Dermis microvascular lymphatic vessel endothelial cell (primary cell): ENCODE results near the gene PLEKHA1. TPM values are rescaled to one million over a fixed set of nuclear protein-coding genes. Genes with fewer than 3 reads are reported as not detected.
A peak's percentile ranks its signal among the peaks of the same experiment; 100 is the strongest.

ENCODE experiments used
- DNase-seq, 2 donors: peaks; one replicate each; pipeline versions ENCODE4 v3.0.0 to v3.0.0-alpha.2; 2010; ENCODE audit warnings: low read depth in 2 of 2
- total RNA-seq: library from RNA; depleted of rRNA; stranded (reverse); fragments of >200 nt; gene quantifications from 2 replicates; pipeline ENCODE4 v1.2.1, GENCODE V29; 2014

PLEKHA1 gene
- total RNA-seq, 1 donor from 2014 or later = 21.7 TPM

DNA sequence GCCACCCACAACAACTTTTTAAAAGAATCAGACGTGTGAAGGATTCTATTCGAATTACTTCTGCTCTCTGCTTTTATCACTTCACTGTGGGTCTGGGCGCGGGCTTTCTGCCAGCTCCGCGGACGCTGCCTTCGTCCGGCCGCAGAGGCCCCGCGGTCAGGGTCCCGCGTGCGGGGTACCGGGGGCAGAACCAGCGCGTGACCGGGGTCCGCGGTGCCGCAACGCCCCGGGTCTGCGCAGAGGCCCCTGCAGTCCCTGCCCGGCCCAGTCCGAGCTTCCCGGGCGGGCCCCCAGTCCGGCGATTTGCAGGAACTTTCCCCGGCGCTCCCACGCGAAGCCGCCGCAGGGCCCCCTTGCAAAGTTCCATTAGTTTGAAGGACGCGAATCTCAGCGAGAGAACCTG, 86.4 kb downstream of the PLEKHA1 start:
- peak in 1 of 2 donors; percentile 10 for DNase-seq

DNA sequence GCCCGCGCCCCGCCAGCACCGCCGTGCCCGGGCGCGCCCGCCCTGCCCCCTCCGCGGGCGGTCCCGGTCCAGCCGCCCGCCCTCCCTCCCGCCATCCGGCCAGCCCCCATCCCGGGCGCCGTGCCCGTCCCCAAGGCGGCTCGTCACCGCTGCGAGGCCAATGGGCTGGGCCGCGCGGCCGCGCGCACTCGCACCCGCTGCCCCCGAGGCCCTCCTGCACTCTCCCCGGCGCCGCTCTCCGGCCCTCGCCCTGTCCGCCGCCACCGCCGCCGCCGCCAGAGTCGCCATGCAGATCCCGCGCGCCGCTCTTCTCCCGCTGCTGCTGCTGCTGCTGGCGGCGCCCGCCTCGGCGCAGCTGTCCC, 86.8 kb downstream of the PLEKHA1 start, which contains the start of gene HTRA1:
Gene HTRA1 (plus strand): TSS at position 187 of the 362 bp plus-strand sequence. CDS start 100 bp downstream, at position 287.
- peak in 1 of 2 donors; percentile 81 for DNase-seq

DNA sequence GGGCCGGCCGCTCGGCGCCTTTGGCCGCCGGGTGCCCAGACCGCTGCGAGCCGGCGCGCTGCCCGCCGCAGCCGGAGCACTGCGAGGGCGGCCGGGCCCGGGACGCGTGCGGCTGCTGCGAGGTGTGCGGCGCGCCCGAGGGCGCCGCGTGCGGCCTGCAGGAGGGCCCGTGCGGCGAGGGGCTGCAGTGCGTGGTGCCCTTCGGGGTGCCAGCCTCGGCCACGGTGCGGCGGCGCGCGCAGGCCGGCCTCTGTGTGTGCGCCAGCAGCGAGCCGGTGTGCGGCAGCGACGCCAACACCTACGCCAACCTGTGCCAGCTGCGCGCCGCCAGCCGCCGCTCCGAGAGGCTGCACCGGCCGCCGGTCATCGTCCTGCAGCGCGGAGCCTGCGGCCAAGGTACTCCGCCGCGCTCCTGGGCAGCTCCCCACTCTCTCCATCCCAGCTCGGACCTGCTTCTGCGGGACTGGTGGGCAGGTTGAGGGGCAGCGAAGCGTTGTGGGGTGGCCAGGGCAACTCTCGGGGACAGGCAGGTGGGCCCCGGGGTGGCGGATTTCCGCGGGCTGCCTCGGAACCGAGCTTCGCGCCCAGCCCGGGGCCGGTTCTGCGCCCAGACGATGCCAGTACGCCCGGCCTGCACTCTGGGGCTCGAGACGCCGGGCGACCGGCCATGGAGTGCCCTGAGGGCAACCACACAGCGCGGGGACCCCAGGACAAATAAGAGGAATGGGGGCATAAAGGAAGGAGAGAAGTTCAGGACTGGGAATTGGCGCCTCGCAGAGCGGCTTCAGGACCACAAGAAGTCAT, 87.4 kb downstream of the PLEKHA1 start:
- DNase-seq = peak in 1 of 2 donors; percentile 48

DNA sequence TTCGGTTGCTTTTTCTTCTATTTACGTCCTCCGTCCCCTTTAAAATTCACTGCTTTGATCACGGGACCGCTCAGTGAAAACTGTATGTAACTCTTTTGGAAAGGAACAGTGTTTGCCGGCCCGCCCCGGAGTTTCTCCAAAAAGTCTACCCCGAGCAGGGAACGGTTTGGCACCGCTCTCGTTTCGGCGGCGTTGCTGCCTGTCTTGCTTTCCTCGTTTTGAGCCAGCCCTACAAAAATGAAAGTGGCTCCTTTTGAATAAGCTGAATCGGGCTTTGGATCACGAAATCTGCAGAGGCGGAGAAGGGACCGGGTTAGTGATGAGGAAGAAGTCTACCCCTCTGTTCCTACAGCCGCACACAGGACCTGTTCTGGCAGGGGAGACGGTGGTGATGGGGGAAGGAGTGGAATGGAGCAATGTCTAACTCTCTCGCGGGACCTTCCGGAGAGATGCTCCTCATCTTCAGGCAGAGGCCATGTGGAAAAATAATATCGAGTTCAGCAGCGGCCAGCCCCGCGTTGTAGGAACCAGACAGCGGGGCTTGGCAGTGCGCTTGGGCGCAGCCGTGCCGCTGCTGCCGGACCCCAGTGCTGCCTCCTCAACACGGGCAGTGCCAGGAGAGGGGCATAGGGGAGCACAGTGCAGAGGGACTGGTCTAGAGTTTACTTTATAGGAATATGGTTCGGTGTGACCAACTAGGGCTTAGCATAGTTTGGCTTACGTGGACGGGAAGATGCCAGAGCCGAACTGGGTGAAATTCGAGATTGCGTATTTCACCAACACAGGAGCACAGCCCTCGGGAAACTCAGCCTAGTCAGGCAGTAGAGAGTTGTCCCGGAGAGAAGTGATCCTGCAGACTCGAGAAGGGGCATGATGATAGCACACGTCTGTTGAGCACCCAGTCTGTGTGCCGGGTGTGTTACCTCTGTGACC, 88.3 kb downstream of the PLEKHA1 start:
- peak in 1 of 2 donors; percentile 34 for DNase-seq

DNA sequence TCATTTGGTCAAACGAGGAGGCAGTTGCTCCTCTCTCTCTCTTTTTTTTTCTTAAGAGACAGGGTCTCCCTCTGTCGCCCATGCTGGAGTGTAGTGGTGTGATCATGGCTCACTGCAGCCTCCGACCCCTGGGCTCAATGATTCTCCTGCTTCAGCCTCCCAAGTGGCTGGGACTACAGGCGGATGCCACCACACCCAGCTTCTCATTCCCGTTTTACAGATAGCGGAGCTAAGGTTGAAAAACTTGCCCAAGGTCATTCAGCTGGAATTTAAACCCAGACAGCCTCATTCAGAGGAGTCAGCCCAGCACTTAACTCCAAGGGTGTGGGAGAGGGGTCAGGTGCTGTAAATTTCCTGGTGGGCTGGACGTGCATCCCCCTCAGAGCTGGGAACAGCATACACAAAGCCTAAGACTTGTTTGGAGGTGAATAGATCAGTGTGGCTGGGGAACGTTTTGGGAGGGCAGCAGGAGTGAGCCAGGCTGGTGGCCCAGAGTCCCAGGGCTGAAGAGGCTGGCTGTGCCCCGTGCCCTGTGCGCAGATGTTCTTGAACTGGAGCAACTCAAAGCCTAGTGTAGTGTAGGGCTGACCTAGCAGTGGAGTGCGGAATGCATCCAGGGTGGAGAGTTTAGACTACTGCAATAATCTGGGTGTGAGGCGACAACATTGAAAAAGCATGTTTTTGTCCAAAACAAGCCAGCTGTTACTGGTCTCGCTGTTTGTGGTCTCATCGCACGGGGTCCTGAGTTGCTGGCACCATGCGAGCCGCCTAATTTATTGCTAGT, 89.2 kb downstream of the PLEKHA1 start:
- DNase-seq = no peak

DNA sequence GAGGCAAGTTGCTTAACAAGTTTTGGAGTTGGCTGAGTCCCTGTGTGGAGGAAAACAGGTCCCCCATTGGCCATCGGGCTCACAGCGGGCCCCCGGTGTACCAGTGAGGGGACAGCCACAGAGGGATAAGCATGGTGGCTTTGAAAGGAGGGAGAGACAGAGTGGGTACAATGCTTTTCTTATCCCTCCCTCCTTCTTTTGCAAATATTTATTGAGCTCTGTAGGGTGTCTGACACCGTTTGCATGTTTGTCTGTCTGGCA, 89.7 kb downstream of the PLEKHA1 start:
- no peak for DNase-seq

DNA sequence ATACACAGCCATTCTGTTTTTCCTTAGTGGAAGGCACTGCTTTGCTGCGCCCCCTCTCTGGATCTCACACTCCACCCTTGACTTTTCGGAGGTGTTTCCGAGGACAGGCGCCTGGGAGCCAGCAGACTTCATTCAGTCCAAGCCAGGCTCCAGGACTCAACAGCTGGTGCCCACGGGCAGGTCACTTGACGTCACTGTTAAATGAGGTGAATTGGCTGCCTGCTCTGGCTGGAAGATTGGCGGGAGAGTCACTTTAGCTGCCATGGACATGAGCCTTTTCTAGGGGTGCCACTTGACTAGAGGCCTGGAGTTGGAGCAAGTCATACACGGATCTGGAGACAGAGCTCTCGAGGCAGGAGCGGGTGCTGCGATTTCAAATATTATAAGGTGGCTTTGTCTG, 90.1 kb downstream of the PLEKHA1 start:
- no peak for DNase-seq

DNA sequence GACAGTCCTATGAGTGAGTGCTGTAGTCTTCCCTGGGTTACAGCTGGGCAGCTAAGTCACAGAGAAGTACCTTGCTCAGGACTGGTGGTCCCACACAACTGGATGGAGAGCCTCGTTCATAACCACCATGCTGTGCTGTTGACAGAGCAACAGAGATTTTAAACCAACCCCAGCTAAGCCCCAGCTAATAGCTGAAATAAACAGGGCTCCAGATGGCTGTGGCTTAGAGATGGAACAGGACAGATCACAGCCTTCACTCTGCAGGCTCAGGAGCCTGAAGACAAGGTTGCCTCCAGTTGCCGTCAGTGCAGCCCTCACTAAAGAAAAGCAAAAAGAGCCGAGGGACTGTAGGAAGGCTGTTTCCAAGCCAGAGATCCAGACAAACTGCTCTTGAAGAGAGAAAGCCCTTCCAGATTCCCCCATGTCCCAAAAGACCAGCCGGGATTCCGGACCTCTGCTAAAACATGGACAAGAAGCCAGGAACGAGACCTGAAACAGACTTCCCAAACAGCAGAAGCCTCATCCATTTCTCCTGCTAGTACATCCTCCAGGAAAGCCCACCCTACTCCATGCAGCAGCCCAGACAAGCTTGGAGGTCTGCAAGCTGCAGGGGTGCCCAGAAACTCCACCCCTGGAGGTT, 91.0 kb downstream of the PLEKHA1 start:
- no peak for DNase-seq

DNA sequence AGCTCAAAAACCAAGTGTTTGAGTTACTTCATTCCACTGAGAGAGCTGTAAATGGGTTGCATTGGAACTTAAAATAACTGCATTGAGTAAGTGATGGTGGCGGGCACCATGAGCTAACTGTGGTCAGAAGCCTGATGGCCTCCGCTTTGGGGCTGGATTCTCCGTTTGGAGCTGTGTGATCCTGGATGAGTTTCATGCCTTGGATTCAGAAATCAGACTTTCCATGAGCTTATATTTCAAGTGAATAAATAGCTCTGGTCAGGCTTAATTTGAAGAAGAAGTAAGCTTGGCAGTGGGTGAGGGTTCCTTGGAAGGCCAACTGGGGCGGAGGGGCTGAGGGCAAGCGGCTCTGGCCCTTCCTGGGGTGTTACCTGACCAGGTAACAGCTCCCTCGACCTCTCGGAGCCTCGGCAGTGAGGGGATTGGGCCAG, 92.5 kb downstream of the PLEKHA1 start:
- no peak for DNase-seq

DNA sequence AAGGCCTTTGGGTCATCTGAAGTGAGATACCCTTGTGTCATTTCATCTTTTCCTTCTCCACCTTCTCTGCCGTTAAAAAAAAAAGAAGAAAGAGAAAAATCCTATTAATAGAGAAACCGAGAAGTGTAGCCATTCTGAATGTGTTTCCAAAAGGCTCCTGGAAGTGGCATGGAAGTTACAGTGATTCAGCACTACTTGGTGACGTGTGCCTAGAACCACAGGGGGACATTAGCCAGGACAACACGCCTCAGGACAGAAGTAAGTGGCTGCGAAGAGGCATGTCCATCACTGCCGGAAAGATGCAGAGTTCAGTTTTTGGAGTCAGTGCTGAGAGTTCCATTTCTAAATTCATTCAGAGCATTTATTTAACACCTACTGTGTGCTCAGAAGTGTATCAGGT, 93.2 kb downstream of the PLEKHA1 start:
- DNase-seq = no peak

DNA sequence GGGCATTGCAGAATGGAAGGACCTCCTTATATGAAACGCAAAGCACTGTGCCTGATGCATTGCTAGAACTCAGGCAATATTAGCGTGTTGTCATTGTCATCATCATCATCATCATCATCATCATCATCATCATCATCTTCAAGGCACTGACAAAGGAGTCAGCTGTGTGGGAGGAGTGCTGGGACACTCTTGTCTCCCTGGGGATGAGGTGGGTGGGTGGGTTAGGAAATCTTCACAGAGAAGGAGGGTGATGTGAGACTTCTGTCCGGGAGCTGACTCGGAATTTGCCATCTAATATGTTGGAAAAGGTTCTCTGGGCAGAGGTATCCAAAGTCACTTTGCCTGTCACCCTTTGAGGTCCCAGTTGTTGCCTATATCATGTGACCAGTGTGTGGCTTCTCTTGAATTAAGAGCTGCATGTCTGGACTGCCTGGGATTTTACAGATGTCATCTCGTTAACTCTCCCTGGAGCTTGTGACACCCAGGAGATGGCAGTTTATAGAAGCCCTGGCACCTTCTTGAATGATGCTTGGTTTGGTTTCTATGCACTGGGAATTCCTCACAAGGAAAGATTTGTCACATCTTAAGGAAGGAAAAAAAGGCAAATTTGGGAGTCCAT, 93.9 kb downstream of the PLEKHA1 start:
- DNase-seq = no peak

DNA sequence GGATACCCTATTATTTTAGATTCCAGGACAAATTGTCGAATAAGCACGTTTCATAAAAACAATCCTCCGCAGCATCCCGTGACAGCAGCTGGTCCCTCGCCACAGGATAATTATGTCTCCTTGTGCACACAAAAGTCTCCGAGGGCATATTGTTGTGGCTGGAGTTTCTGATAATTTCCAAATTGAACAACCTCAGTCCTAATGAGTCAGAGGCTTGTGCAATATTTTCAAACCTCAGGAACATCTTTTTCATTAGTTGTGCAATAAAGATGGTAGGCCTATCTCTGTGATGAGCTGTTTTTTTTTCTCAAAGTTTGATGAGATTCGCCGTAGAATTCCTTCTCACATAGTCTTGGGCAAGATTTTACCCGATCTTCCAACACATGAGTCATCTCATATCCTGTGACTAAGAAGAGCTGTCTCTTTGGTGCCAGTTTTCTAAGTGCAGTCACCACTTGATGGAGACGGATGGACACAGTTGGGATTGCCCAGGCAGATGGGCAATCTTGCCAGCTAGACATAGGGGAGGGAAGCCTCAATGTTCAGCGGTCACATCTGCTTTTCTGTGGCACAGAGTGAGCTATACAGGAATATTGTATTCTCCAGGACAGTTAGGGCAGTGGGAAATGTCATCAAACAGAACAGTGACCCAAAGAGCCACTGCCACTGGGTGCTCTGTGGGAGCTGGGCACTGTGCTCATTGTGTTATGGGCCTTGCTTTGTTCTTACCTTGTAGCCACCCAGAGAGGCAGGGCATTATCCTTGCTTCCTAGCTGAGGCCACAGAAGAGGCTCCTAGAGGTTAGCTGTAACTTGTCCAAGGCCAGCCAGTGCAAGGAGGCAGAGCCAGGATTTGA, 94.6 kb downstream of the PLEKHA1 start:
- peak in 1 of 2 donors; percentile 81 for DNase-seq

DNA sequence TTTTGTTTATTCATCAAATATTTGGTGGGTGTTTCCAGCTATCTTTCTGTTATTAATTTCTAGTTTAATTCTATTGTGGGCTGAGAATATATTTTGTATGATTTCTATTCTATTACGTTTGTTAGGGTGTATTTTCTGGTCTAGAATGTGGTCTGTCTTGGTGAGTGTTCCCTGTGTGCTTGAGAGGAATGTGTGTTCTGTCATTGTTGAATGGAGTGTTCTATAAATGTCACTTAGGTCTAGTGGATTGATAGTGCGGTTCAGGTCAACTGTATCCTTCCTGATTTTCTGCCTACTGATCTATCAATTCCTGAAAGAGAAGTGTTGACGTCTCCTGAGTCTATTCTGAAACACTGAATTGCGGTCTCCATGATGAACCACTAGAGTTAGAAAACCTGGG, 95.3 kb downstream of the PLEKHA1 start:
- DNase-seq = no peak

DNA sequence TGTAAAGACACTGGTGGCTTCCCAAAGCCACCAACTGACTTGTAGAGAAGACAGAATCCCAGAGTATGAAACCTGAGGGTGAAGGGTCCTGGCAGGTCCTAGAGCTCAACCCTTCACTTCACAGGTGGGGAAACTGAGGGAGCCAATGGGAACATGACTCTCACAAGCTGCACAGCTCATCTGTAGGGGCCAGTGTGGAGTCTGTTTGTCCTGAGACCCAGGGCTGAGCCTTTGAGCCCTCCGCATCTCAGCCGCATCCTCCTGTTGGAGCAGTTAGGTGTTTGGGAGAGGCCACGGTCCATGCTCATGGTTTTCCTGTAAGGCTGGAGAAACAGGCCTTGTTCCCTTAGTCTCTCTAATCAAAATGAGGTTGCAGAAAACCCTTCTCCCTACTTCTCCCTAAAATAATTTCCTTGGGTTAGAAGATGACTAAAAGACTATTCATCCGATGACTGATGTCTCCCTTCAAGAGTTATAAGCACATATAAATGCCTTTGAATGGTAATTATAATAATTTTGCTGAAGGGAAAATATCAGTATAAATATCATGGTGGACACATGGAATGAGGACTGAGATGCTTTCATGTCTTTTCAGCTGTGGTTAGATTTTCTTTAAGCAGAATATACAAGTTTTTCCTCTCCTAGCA, 97.1 kb downstream of the PLEKHA1 start:
- DNase-seq = no peak

DNA sequence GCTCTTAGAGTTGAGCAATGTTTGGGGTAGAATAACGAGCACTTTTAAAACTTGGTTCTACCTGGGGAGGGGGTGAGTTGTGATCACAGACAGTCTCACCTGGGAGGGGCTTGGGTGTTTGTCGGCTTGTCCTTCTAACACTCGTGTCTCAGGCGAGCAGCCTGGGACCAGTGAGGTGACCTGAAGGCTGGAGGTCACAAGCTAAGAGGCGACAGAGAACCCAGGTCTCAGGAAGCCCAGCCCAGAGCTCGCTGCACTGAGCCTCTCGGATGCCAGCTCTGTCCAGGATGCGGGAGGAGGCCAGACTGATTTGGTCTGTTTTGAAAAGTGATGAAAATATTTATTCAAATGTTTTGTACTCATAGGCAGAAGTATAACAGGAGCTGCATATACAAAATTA, 98.6 kb downstream of the PLEKHA1 start:
- no peak for DNase-seq

DNA sequence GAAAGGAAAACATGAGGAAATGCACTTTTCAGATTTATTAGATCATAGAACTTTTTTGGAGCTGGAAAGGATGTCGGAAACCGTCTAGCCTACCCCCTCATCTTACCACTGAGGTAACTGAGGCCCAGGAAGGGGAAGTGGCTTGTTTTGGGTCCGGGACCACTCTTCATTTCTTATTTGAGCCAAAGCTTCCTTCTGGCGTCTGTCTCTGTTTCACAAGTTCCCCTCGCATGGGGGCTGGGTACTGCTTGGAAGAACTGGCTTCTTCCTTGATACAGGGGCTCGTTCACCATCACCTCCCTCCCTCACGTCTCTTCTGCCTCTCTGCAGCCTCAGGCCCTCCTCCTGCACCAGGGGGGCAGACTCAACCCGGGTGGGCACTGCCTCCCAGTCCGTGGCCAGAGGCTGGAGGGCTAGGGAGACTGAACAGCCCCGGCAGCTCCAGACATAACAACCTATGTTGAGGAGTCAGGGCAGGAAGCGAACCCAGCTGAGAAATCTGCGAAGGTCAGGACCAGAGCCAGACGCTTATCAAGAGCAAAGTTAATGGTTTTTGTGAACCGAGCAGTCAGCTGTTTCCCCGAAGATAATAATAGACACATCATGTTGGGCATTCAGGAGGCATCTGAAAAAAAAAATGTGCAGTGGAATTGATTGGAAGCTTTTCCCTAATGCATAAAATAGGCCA, 99.8 kb downstream of the PLEKHA1 start:
- DNase-seq = peak in 1 of 2 donors; percentile 97

DNA sequence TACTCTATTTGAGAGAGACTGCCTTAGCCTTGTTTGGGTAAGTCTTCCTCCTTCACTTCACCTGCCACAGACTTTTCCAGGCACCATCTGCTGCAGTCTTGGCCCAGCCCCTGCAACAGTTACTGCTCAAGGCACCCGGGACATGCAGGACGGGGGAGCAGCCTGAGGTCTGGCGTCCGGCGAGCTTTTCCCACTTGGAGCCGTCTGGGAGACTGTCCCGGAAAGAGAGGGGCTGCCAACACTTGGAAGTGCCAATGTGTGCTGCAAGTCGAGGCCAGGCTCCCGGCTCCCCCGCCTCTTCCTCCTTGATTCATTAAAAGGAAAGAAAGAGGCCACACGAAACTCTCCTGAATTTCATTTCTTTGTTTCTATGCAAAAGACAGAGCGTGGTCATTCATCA, 100.6 kb downstream of the PLEKHA1 start:
- DNase-seq = peak in 1 of 2 donors; percentile 31

DNA sequence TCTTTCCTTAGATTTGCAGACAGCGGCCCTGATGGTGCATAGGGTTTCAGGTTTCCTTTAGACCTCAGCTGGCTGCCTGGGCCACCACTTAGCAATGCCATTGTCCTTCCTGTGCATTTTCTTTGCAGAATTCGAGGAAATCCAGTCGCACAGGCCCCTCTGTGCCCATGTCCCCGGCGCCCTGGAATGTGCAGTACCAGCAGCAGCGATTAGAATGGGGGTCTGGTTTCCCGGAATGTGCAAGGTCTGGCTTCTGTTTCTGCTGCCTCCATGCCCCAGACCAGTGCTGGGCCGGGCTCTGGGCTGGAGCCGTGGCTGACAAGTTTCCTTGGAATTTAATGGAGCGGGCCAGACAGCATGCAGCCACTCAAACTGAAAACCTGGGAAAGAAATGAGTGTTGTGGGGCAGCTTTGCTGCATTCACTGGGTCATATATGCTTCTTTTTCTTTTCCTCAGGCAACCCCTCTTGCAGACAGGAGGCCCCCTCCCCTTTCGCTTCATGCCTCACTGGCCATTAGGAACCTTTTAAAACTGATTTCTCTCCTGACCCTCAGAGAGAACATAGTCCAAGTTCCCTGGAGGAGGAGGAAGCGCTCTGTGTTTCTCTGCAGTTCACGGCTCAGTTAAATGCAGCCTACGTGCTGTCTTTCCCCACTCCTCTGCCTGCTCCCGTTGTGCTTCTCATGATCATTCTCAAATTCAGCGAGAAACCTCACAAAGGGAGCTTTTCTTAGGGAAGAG, 101.3 kb downstream of the PLEKHA1 start:
- no peak for DNase-seq
